ENCODE results near the gene GP9.

- TF ChIP-seq NRF1 (conservative IDR thresholded peaks at IDR 0.05 in 1 of 2, IDR thresholded peaks at IDR 0.05 in 1 of 2): no peak
- no peak for TF ChIP-seq POLR2A (conservative IDR thresholded peaks at IDR 0.05)
- TF ChIP-seq STAT6 (CRISPR knock-in tag; IDR thresholded peaks at IDR 0.05): no peak
These were observed 20.6 kb upstream of the GP9 start for GRCh38 chr3:129040039-129040336.
